ENCODE data around the gene NAGK. TPM values are rescaled to one million over a fixed set of nuclear protein-coding genes. Genes with fewer than 3 reads are reported as not detected.

NAGK gene
- total and polyA plus RNA-seq, 2 of the 8 experiments (the other 6 are each of a cell fraction or from before 2014, with no cell fraction given), result 57.9 to 59.9 TPM

GRCh38 chr2:71060871-71061270 is 7.6 kb upstream of the NAGK start (continued):
- TF ChIP-seq CHD7 (IDR thresholded peaks at IDR 0.05; ENCODE audit: insufficient replicate concordance, low read length), result no peak
- no peak for TF ChIP-seq RNF2 (IDR thresholded peaks at IDR 0.05; ENCODE audit: borderline replicate concordance, low read depth, low read length, missing control alignments, poor library complexity, severe bottlenecking)
- TF ChIP-seq SP1 (IDR thresholded peaks at IDR 0.05; ENCODE audit: low read depth, low read length), result no peak
- no peak for TF ChIP-seq ATF3 (IDR thresholded peaks at IDR 0.05; ENCODE audit: insufficient read depth, low read depth, low read length)
- TF ChIP-seq EGR1 (IDR thresholded peaks at IDR 0.05; ENCODE audit: borderline replicate concordance, low read depth, low read length), result no peak
- no peak for TF ChIP-seq BRCA1 (IDR thresholded peaks at IDR 0.05; ENCODE audit: low read depth, low read length)
- no peak for TF ChIP-seq ZNF274 (IDR thresholded peaks at IDR 0.05; ENCODE audit: borderline replicate concordance, extremely low read depth, low read length)
- no peak for TF ChIP-seq SIRT6 (IDR thresholded peaks at IDR 0.05; ENCODE audit: low read length)
- no peak for TF ChIP-seq CHD2 (IDR thresholded peaks at IDR 0.05; ENCODE audit: low read length)
- TF ChIP-seq CBX8 (IDR thresholded peaks at IDR 0.05; ENCODE audit: borderline replicate concordance, low read depth, low read length), result no peak
- no peak for TF ChIP-seq CREB1 (IDR thresholded peaks at IDR 0.05)
- TF ChIP-seq POU5F1 (IDR thresholded peaks at IDR 0.05; ENCODE audit: low read depth, low read length), result no peak

Measured in H1 (cell line).